ENCODE data around the gene UAP1L1.

DNA sequence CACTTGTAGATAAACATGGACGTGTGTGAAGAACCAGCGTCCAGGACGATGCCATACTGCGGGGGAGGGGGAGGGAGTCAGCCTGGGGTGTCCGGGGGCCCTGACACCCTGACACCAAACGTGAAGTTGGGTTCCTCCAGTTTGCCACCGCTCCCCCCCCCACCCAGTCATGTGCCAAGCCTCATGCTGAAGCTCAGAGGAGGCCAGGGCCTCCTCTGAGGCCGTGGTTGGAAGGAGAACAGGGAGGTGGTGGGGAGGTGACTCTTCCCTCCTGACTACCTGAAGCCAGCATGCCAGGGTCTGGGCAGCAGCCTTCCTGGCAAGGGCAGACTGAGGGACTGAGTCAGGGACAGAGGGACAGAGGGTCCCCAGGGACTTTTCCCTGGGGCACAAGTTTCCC is 25.0 kb upstream of the UAP1L1 start:
- TF ChIP-seq CTCF (IDR thresholded peaks at IDR 0.05) (no peak), POLR2A (IDR thresholded peaks at IDR 0.05) (no peak)
